Suprapubic skin (tissue), 4 donors: ENCODE measurements around the gene USF1. TPM values are rescaled to one million over a fixed set of nuclear protein-coding genes. Genes with fewer than 3 reads are reported as not detected.
"Not testable (repeated sequence)": the region's sequence is repeated elsewhere in the genome, so short reads cannot be mapped to it uniquely, and the experiment has no call there.

Source experiments
- DNase-seq, 2 donors: peaks; one replicate each; pipeline ENCODE4 v3.0.0-alpha.2; 2019; ENCODE audit warnings: low spot score in 2 of 2
- H3K27ac ChIP-seq: fragments of 200-600 bp; sonication (generic); one replicate; pipeline ENCODE4 v1.5.1; 2019
- H3K27me3 ChIP-seq: fragments of 200-600 bp; sonication (generic); one replicate; pipeline ENCODE4 v1.5.1; 2019
- H3K36me3 ChIP-seq: fragments of 200-600 bp; sonication (generic); one replicate; pipeline ENCODE4 v1.5.1; 2019
- H3K4me1 ChIP-seq: fragments of 200-600 bp; sonication (generic); one replicate; pipeline ENCODE4 v1.5.1; 2019
- H3K4me3 ChIP-seq: fragments of 200-600 bp; sonication (generic); one replicate; pipeline ENCODE4 v1.5.1; 2019; ENCODE audit warnings: mild to moderate bottlenecking
- H3K9me3 ChIP-seq: fragments of 200-600 bp; sonication (generic); one replicate; pipeline ENCODE4 v1.5.1; 2019
- EP300 ChIP-seq: sonication (generic); formaldehyde crosslinking; IDR thresholded peaks from one replicate; pipeline ENCODE4 v1.6.1; 2017; ENCODE audit warnings: antibody characterized with exemption
- POLR2A ChIP-seq, 2 donors: fragments of 450-650 bp; IDR thresholded peaks; one replicate each; pipeline ENCODE4 v1.6.1; 2017; ENCODE audit warnings: antibody characterized with exemption in 2 of 2, mild to moderate bottlenecking in 2 of 2, moderate library complexity in 2 of 2
- POLR2AphosphoS5 ChIP-seq, 3 donors: sonication (generic); formaldehyde crosslinking; IDR thresholded peaks; one replicate each; pipeline ENCODE4 v1.6.1; 2017; ENCODE audit warnings: antibody characterized with exemption in 3 of 3
- WGBS: methylation state at CpG from one replicate; pipeline ENCODE4 v1.1.5; 2018; 5-methylcytosine and 5-hydroxymethylcytosine counted together
- total RNA-seq, 4 donors: library from RNA; depleted of rRNA; stranded (reverse); fragments of >200 nt; gene quantifications; one replicate each; pipeline ENCODE4 v1.1.0, GENCODE V29; 2016
- TF ChIP-seq, protein P1 (sequence below), 2 donors: fragments of 200-600 bp in 1 of 2; fragments of 450-650 bp in 1 of 2; sonication (generic) in 1 of 2; IDR thresholded peaks; one replicate each; pipeline ENCODE4 v1.5.1; 2016 to 2019; ENCODE audit warnings: antibody characterized with exemption in 2 of 2, mild to moderate bottlenecking in 1 of 2, moderate library complexity in 1 of 2

The USF1 gene
- total RNA-seq, 4 donors from 2014 or later, result 33.9 to 88.7 (median 43.7) TPM

DNA sequence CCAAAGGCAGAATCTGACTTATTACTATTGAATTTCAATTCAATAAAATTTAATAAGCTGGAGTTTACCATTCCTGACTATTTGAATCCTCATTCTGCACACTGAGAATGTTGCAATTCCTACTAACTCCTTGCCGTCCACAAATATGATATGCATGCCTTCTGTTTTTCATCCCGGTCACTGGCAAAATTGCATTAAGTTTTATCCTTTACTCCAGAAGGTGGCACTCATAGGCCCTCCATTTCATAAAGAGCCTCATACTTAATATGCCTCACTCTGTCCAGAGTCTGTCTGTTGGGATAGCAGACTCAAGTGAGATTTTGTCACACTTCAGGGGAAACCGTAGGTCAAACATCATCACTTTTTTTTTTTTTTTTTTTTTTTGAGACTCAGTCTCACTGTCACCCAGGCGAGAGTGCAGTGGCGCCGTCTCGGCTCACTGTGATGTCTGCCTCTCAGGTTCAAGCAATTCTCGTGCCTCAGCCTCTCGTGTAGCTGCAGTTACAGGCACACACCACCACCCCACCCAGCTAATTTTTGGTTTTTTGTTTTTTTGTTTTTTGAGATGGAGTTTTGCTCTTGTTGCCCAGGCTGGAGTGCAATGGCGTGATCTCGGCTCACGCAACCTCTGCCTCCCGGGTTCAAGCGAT is 52.1 kb downstream of the USF1 start:
- H3K9me3 ChIP-seq, result no peaks in the 10 kb centered on the region
- DNase-seq, result no peak
- H3K4me3 ChIP-seq, result no peak overlapping the region
- H3K27ac ChIP-seq, result no peak overlapping the region
- H3K27me3 ChIP-seq, result no peaks in the 10 kb centered on the region
- peaks cover 9% of the 10 kb centered on the region for H3K36me3 ChIP-seq
- H3K4me1 ChIP-seq, result peaks cover 13% of the 10 kb centered on the region
- 78% methylated on average over 14 of the region's 14 CpGs for WGBS
- TF ChIP-seq, protein P1, sequence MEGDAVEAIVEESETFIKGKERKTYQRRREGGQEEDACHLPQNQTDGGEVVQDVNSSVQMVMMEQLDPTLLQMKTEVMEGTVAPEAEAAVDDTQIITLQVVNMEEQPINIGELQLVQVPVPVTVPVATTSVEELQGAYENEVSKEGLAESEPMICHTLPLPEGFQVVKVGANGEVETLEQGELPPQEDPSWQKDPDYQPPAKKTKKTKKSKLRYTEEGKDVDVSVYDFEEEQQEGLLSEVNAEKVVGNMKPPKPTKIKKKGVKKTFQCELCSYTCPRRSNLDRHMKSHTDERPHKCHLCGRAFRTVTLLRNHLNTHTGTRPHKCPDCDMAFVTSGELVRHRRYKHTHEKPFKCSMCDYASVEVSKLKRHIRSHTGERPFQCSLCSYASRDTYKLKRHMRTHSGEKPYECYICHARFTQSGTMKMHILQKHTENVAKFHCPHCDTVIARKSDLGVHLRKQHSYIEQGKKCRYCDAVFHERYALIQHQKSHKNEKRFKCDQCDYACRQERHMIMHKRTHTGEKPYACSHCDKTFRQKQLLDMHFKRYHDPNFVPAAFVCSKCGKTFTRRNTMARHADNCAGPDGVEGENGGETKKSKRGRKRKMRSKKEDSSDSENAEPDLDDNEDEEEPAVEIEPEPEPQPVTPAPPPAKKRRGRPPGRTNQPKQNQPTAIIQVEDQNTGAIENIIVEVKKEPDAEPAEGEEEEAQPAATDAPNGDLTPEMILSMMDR (IDR thresholded peaks at IDR 0.05), result no peak
- TF ChIP-seq EP300 (no peak), POLR2A (IDR thresholded peaks at IDR 0.05) (no peak), POLR2AphosphoS5 (IDR thresholded peaks at IDR 0.05) (no peak)

DNA sequence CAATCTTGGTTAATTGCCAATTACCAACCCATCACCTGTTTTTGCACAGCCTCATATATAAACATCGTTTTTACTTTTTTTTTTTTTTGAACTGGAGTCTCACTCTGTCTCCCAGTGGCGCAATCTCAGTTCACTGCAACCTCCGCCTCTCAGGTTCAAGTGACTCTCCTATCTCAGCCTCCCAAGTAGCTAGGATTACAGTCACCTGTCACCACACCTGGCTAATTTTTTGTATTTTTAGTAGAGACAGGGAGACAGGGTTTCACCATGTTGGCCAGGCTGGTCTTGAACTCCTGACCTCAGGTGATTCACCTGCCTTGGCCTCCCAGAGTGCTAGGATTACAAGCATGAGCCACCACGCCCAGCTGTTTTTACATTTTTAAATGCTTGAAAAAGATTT is 53.7 kb downstream of the USF1 start:
- H3K27me3 ChIP-seq, H3K27ac ChIP-seq, H3K9me3 ChIP-seq, DNase-seq, H3K4me1 ChIP-seq, H3K4me3 ChIP-seq, H3K36me3 ChIP-seq: not testable (repeated sequence)
- WGBS, result 83% methylated on average over 4 of the region's 4 CpGs

Other genes with a start within 250 kb of the USF1 start
- gene LY9, start 249.8 kb downstream of the USF1 start, total RNA-seq, result 1 to 10 TPM in 2 of 4 donors, under 1 TPM in 1, not detected in 1; 0.34 to 3.5 (median 1.2) TPM
- under 1 TPM in 2 of 4 donors, not detected in 2; 0.49 to 0.68 TPM for gene CD244, start 183.1 kb downstream of the USF1 start, total RNA-seq
- not detected for gene ITLN1, start 160.8 kb downstream of the USF1 start, total RNA-seq
- 1 to 10 TPM in 1 of 4 donors, under 1 TPM in 1, not detected in 2; 0.55 to 1.2 TPM for gene ITLN2, start 91.2 kb downstream of the USF1 start, total RNA-seq
- gene F11R, start 24.8 kb downstream of the USF1 start, total RNA-seq, result 100 to 1,000 TPM; 101 to 112 (median 107) TPM
- gene TSTD1, start 7.0 kb downstream of the USF1 start, total RNA-seq, result 100 to 1,000 TPM in 2 of 4 donors, 10 to 100 TPM in 2; 70.0 to 123 (median 98.8) TPM
- 10 to 100 TPM; 12.3 to 46.2 (median 14.5) TPM for gene ARHGAP30, start 23.9 kb upstream of the USF1 start, total RNA-seq
- 100 to 1,000 TPM; 126 to 188 (median 164) TPM for gene NECTIN4, start 43.6 kb upstream of the USF1 start, total RNA-seq
- gene KLHDC9, start 52.4 kb upstream of the USF1 start, total RNA-seq, result 1 to 10 TPM in 3 of 4 donors, not detected in 1; 1.3 to 4.0 (median 1.4) TPM
- gene PFDN2, start 72.1 kb upstream of the USF1 start, total RNA-seq, result 10 to 100 TPM; 21.3 to 33.9 (median 27.1) TPM
- 10 to 100 TPM; 28.3 to 58.2 (median 39.6) TPM for gene NIT1, start 72.1 kb upstream of the USF1 start, total RNA-seq
- gene DEDD, start 86.7 kb upstream of the USF1 start, total RNA-seq, result 10 to 100 TPM; 24.4 to 47.0 (median 36.6) TPM
- gene UFC1, start 108.0 kb upstream of the USF1 start, total RNA-seq, result 10 to 100 TPM; 44.2 to 98.8 (median 80.2) TPM
- gene USP21, start 113.5 kb upstream of the USF1 start, total RNA-seq, result 10 to 100 TPM; 18.7 to 37.0 (median 28.8) TPM
- gene PPOX, start 120.4 kb upstream of the USF1 start, total RNA-seq, result 10 to 100 TPM; 22.2 to 75.2 (median 37.2) TPM
- gene B4GALT3, start 131.5 kb upstream of the USF1 start, total RNA-seq, result 10 to 100 TPM; 26.9 to 36.6 (median 30.0) TPM
- gene ADAMTS4, start 153.1 kb upstream of the USF1 start, total RNA-seq, result 1 to 10 TPM in 3 of 4 donors, under 1 TPM in 1; 0.93 to 9.9 (median 6.3) TPM
- gene NDUFS2, start 156.4 kb upstream of the USF1 start, total RNA-seq, result 100 to 1,000 TPM in 3 of 4 donors, 10 to 100 TPM in 1; 99.1 to 132 (median 112) TPM
- gene FCER1G, start 169.3 kb upstream of the USF1 start, total RNA-seq, result 10 to 100 TPM in 1 of 4 donors, 1 to 10 TPM in 2, not detected in 1; 2.3 to 12.6 (median 4.6) TPM
- 10 to 100 TPM in 1 of 4 donors, not detected in 3; 29.6 TPM for gene APOA2, start 177.7 kb upstream of the USF1 start, total RNA-seq
- gene TOMM40L, start 180.1 kb upstream of the USF1 start, total RNA-seq, result 10 to 100 TPM in 2 of 4 donors, 1 to 10 TPM in 2; 6.7 to 21.0 (median 8.7) TPM
- gene NR1I3, start 192.2 kb upstream of the USF1 start, total RNA-seq, result 1 to 10 TPM in 1 of 4 donors, not detected in 3; 1.2 TPM
- 10 to 100 TPM in 1 of 4 donors, 1 to 10 TPM in 3; 2.7 to 10.1 (median 3.7) TPM for gene PCP4L1, start 212.8 kb upstream of the USF1 start, total RNA-seq